PC-9 (cell line): Measurements from ENCODE around the gene XIRP2. TPM values are rescaled to one million over a fixed set of nuclear protein-coding genes. Genes with fewer than 3 reads are reported as not detected.

Experiments
- BruUV-seq: library from RNA; stranded (reverse); fragments of 400-500 nt; replicated peaks from 2 replicates; lab custom pipeline; 2021; lab: Mats Ljungman, UMichigan
- CTCF ChIA-PET: fragments of 300-600 bp; sonication (Branson Sonifier 250); formaldehyde crosslinking; loops from one replicate; lab custom pipeline; 2022; ENCODE audit warnings: antibody characterized with exemption; lab: Charles Lee
- POLR2A ChIA-PET: fragments of 300-600 bp; sonication (Branson Sonifier 250); formaldehyde crosslinking; loops from one replicate; lab custom pipeline; 2022; ENCODE audit warnings: antibody characterized with exemption; ENCODE audit not compliant: unreplicated experiment; lab: Charles Lee
- DNase-seq, 2 experiments: peaks; one replicate each; pipeline versions ENCODE4 v3.0.0 to v3.0.0-alpha.2; 2015 to 2022; ENCODE audit warnings: mixed read lengths in 1 of 2
- H2AFZ ChIP-seq: fragments of 200-600 bp; sonication (generic); 2 replicates; pipeline ENCODE4 v1.8.1; 2017; ENCODE audit warnings: antibody characterized with exemption
- H3F3A ChIP-seq: fragments of 200-600 bp; sonication (generic); 2 replicates; pipeline ENCODE4 v1.8.1; 2017; ENCODE audit warnings: antibody characterized with exemption, mild to moderate bottlenecking, low read depth; ENCODE audit not compliant: insufficient read depth
- H3K27ac ChIP-seq: fragments of 200-600 bp; sonication (generic); 2 replicates; pipeline ENCODE4 v1.6.1; 2016; ENCODE audit warnings: mixed run types
- H3K27me3 ChIP-seq: fragments of 200-600 bp; sonication (generic); 2 replicates; pipeline ENCODE4 v1.6.1; 2016; ENCODE audit warnings: low read depth, mixed run types; ENCODE audit not compliant: insufficient read depth
- H3K36me3 ChIP-seq: fragments of 200-600 bp; sonication (generic); 2 replicates; pipeline ENCODE4 v1.6.1; 2016; ENCODE audit warnings: low read depth, mixed run types
- H3K4me1 ChIP-seq: fragments of 200-600 bp; sonication (generic); replicated peaks from 2 replicates; pipeline ENCODE4 v1.6.1; 2016; ENCODE audit warnings: mixed run types; ENCODE audit not compliant: insufficient read depth
- H3K4me2 ChIP-seq: fragments of 200-600 bp; sonication (generic); 2 replicates; pipeline ENCODE4 v1.6.1; 2017; ENCODE audit warnings: mixed run types
- H3K4me3 ChIP-seq: fragments of 200-600 bp; sonication (generic); 2 replicates; pipeline ENCODE4 v1.6.1; 2016; ENCODE audit warnings: mixed run types
- H3K79me2 ChIP-seq: fragments of 200-600 bp; sonication (generic); 2 replicates; pipeline ENCODE4 v1.6.1; 2017; ENCODE audit warnings: low read depth, mixed run types
- H3K9me2 ChIP-seq: fragments of 200-600 bp; sonication (generic); 2 replicates; pipeline ENCODE4 v1.8.1; 2017; ENCODE audit warnings: mild to moderate bottlenecking; ENCODE audit not compliant: insufficient read depth
- H3K9me3 ChIP-seq: fragments of 200-600 bp; sonication (generic); 2 replicates; pipeline ENCODE4 v1.8.1; 2016; ENCODE audit warnings: low read depth; ENCODE audit not compliant: insufficient read depth
- H4K20me1 ChIP-seq: fragments of 200-600 bp; sonication (generic); 2 replicates; pipeline ENCODE4 v1.8.1; 2017; ENCODE audit not compliant: insufficient read depth
- EZH2 ChIP-seq: fragments of 200-600 bp; sonication (generic); IDR thresholded peaks from 2 replicates; pipeline ENCODE4 v1.8.0; 2017; ENCODE audit warnings: antibody characterized with exemption, low read depth
- intact Hi-C: fragments of 100-400 bp; cut with micrococcal nuclease; formaldehyde crosslinking; loops from one replicate; pipeline ENCODE4 v1.10.0; 2022; ENCODE audit not compliant: unreplicated experiment
- total RNA-seq: library from RNA; stranded (reverse); gene quantifications from 2 replicates; pipeline ENCODE4 v1.2.3, GENCODE V29; 2021
- TF ChIP-seq, protein P1 (sequence below): fragments of 200-600 bp; sonication (generic); conservative IDR thresholded peaks from 2 replicates; pipeline ENCODE4 v1.6.1; 2017; ENCODE audit warnings: mixed run types, antibody characterized with exemption, mild to moderate bottlenecking, moderate library complexity

XIRP2 gene
- total RNA-seq, 1 experiment from 2014 or later: not detected

DNA sequence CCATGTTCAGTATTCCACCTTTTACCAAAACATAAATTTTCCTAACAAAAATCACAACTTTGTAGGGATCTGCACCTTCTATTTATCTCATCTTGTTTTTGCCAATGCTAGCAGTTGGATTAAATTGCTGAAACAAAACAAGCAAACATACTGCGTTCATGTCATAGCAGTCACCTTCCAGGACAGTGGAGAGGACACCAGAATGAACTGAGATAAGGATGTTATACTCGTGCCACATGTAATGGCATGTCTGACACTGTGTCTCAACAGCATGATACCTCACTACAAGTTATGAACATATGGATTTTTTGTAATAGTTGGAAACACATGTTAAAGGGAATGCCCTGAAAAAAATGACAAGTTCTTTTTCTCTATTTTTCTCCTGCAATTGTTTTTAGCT is 245.3 kb downstream of the XIRP2 start:
- Histone ChIP-seq H3K27ac (no peak overlapping the region), H3K36me3 (no peaks in the 10 kb centered on the region), H3K4me3 (no peak overlapping the region), H3F3A (peaks cover 11% of the 10 kb centered on the region), H3K27me3 (no peaks in the 10 kb centered on the region), H3K9me2 (no peaks in the 10 kb centered on the region), H4K20me1 (no peaks in the 10 kb centered on the region), H3K79me2 (no peaks in the 10 kb centered on the region), H3K9me3 (no peaks in the 10 kb centered on the region), H3K4me1 (peaks cover 12% of the 10 kb centered on the region), H2AFZ (no peak overlapping the region), H3K4me2 (no peak overlapping the region)
- DNase-seq: no peak
- BruUV-seq: no TSS peak
- POLR2A ChIA-PET: interaction anchor here (0.6 kb wide), 1 partner anchor 19 kb away, joined by 14 read pairs; no protein-coding TSS in a partner anchor
- intact Hi-C loops: no loop called here
- CTCF ChIA-PET: no interaction called here
- TF ChIP-seq EZH2: no peak
- TF ChIP-seq, protein P1, sequence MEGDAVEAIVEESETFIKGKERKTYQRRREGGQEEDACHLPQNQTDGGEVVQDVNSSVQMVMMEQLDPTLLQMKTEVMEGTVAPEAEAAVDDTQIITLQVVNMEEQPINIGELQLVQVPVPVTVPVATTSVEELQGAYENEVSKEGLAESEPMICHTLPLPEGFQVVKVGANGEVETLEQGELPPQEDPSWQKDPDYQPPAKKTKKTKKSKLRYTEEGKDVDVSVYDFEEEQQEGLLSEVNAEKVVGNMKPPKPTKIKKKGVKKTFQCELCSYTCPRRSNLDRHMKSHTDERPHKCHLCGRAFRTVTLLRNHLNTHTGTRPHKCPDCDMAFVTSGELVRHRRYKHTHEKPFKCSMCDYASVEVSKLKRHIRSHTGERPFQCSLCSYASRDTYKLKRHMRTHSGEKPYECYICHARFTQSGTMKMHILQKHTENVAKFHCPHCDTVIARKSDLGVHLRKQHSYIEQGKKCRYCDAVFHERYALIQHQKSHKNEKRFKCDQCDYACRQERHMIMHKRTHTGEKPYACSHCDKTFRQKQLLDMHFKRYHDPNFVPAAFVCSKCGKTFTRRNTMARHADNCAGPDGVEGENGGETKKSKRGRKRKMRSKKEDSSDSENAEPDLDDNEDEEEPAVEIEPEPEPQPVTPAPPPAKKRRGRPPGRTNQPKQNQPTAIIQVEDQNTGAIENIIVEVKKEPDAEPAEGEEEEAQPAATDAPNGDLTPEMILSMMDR: no peak

DNA sequence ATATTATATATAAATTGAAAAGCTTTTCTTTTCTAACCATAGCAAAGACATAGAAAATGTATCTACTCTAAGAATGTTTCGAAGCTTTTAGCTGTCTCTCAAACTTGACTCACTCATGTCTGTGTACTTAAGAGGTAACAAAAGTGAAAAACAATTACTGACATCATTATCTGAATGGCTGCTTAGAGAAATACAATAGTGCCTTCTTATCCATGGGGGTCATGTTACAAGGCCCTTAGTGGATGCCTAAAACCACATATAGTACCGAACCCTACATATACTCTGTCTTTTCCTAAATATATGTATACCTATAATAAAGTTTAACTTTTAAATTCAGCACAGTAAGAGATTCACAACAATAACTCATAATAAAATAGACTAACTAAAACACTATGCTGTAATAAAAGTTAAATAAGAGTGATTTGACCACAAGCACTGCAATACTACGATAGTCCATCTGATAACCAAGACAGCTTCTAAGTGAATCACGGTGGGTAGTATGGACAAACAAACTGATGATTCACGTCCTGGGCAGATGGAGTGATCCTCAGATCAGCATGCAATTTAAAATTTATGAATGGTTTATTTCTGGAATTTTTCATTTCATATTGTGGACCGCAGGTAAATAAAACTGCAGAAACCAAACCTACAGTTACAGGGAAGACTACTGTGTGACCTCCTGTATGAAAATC is 246.2 kb downstream of the XIRP2 start:
- Histone ChIP-seq H3K4me2 (peak overlapping the region; percentile 32), H3K4me3 (no peak overlapping the region), H3K9me2 (no peaks in the 10 kb centered on the region), H3K27me3 (no peaks in the 10 kb centered on the region), H2AFZ (no peak overlapping the region), H4K20me1 (no peaks in the 10 kb centered on the region), H3K4me1 (peaks cover 12% of the 10 kb centered on the region), H3F3A (peaks cover 11% of the 10 kb centered on the region), H3K79me2 (no peaks in the 10 kb centered on the region), H3K36me3 (no peaks in the 10 kb centered on the region), H3K9me3 (no peaks in the 10 kb centered on the region), H3K27ac (peak overlapping the region; percentile 39)
- no TSS peak for BruUV-seq
- TF ChIP-seq, protein P1: no peak
- TF ChIP-seq EZH2: no peak
- POLR2A ChIA-PET: no interaction called here
- intact Hi-C loops: no loop called here
- CTCF ChIA-PET: no interaction called here
- peak in 1 of 2 experiments; percentile 67 for DNase-seq

DNA sequence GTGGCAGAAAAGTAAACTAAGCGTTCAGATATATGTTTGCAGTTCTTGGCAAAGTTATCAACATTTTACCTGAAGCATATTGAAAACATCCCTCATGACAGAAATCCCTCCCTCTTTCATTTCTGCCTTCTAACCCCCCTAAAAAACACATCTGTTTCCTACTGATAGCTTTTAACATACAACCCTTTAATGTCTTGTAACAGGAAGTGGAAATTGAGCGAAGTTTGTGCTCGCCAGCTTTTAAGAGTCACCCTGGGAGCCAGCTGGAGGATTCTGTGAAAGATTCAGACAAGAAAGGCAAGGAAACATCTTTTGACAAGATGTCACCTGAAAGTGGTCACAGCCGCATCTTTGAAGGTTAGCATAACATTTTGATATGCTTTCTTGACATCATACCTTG is 247.4 kb downstream of the XIRP2 start:
- Histone ChIP-seq H3K4me2 (no peak overlapping the region), H2AFZ (no peak overlapping the region), H3K27me3 (no peaks in the 10 kb centered on the region), H4K20me1 (no peaks in the 10 kb centered on the region), H3K36me3 (no peaks in the 10 kb centered on the region), H3K9me3 (no peaks in the 10 kb centered on the region), H3K9me2 (no peaks in the 10 kb centered on the region), H3K27ac (no peak overlapping the region), H3K4me1 (peaks cover 12% of the 10 kb centered on the region), H3F3A (peaks cover 11% of the 10 kb centered on the region), H3K4me3 (no peak overlapping the region), H3K79me2 (no peaks in the 10 kb centered on the region)
- BruUV-seq: no TSS peak
- intact Hi-C loops: no loop called here
- POLR2A ChIA-PET: no interaction called here
- no peak for TF ChIP-seq EZH2
- TF ChIP-seq, protein P1: no peak
- CTCF ChIA-PET: no interaction called here
- DNase-seq: no peak
